GM12878 (cell line): Measurements from ENCODE around the gene GABBR2. TPM values are rescaled to one million over a fixed set of nuclear protein-coding genes. Genes with fewer than 3 reads are reported as not detected.

Source experiments
- ATAC-seq: fragments of 200-7000 bp; cut with Tn5 transposase; 3 replicates; pipeline ENCODE4 v1.9.1; 2020; ENCODE audit warnings: mild to moderate bottlenecking, moderate library complexity
- BruUV-seq: library from RNA; stranded (reverse); fragments of 400-500 nt; replicated peaks from 2 replicates; lab custom pipeline; 2021; lab: Mats Ljungman, UMichigan
- CTCF ChIA-PET: fragments of 300-600 bp; sonication (Branson Sonifier 250); formaldehyde crosslinking; extraction: SDS; loops from one replicate; lab custom pipeline; 2021; ENCODE audit warnings: inconsistent platforms; lab: Yijun Ruan, JAX
- POLR2A ChIA-PET: fragments of 350-600 bp; formaldehyde crosslinking; extraction: SDS; loops from one replicate; lab custom pipeline; 2021; ENCODE audit warnings: inconsistent platforms; lab: Charles Lee
- RAD21 ChIA-PET: fragments of 300-600 bp; sonication (Branson Sonifier 250); formaldehyde crosslinking; loops from one replicate; lab custom pipeline; 2023; ENCODE audit warnings: antibody characterized with exemption; ENCODE audit not compliant: unreplicated experiment; lab: Charles Lee
- SMC1A ChIA-PET: fragments of 300-600 bp; sonication (Branson Sonifier 250); formaldehyde crosslinking; loops from one replicate; lab custom pipeline; 2023; ENCODE audit not compliant: unreplicated experiment, uncharacterized antibody; lab: Charles Lee
- DNase-seq: peaks from one replicate; pipeline ENCODE4 v3.0.0-alpha.2; 2011; ENCODE audit warnings: low read depth, low spot score
- FAIRE-seq: peaks from 3 replicates; lab custom pipeline; 2011; peaks lifted over from hg19 to GRCh38; lab: Jason Lieb, UNC
- H2AFZ ChIP-seq: 2 replicates; pipeline ENCODE4 v1.6.0; 2011; ENCODE audit warnings: low read depth, low read length, control low read depth; ENCODE audit not compliant: control insufficient read depth
- H3K27ac ChIP-seq: 2 replicates; pipeline ENCODE4 v1.5.1; 2011; ENCODE audit warnings: control low read depth; ENCODE audit not compliant: control insufficient read depth, insufficient read depth
- H3K27me3 ChIP-seq, 2 experiments: replicated peaks in 1 of 2; 2 replicates each; pipeline versions ENCODE4 v1.6.0 to v1.6.1; 2011; ENCODE audit warnings: low read length in 1 of 2; ENCODE audit not compliant: control insufficient read depth in 2 of 2, insufficient read depth in 2 of 2
- H3K36me3 ChIP-seq, 2 experiments: 2 replicates each; pipeline ENCODE4 v1.5.1; 2011; ENCODE audit warnings: low read length in 1 of 2; ENCODE audit not compliant: control insufficient read depth in 2 of 2, insufficient read depth in 2 of 2
- H3K4me1 ChIP-seq: 2 replicates; pipeline ENCODE4 v1.6.1; 2011; ENCODE audit warnings: mild to moderate bottlenecking, low read length, moderate library complexity, mixed read lengths; ENCODE audit not compliant: control insufficient read depth, insufficient read depth
- H3K4me2 ChIP-seq: 2 replicates; pipeline ENCODE4 v1.6.0; 2011; ENCODE audit warnings: control low read depth; ENCODE audit not compliant: control insufficient read depth, insufficient read depth
- H3K4me3 ChIP-seq: fragments of 200-600 bp; sonication (generic); 2 replicates; pipeline ENCODE4 v1.5.1; 2016
- H3K79me2 ChIP-seq: 2 replicates; pipeline ENCODE4 v1.6.0; 2011; ENCODE audit warnings: low read length; ENCODE audit not compliant: control insufficient read depth, insufficient read depth
- H3K9ac ChIP-seq: 2 replicates; pipeline ENCODE4 v1.8.0; 2011; ENCODE audit warnings: low read length, control low read depth, mixed read lengths; ENCODE audit not compliant: control insufficient read depth, insufficient read depth
- H3K9me3 ChIP-seq: replicated peaks from 3 replicates; pipeline ENCODE4 v1.5.1; 2011; ENCODE audit warnings: mild to moderate bottlenecking, low read length; ENCODE audit not compliant: control insufficient read depth, insufficient read depth
- H4K20me1 ChIP-seq: 2 replicates; pipeline ENCODE4 v1.6.0; 2011; ENCODE audit not compliant: control insufficient read depth, insufficient read depth
- BRCA1 ChIP-seq: IDR thresholded peaks from 2 replicates; pipeline ENCODE4 v1.6.1; 2011; ENCODE audit warnings: low read depth, low read length, improper control_type of control experiment
- CEBPB ChIP-seq, 2 experiments: fragments of 150-350 bp in 1 of 2; IDR thresholded peaks; 2 replicates each; pipeline ENCODE4 v1.6.1; 2012 to 2014; ENCODE audit warnings: low read depth in 2 of 2, low read length in 2 of 2, borderline replicate concordance in 1 of 2, inconsistent platforms in 1 of 2
- EZH2 ChIP-seq: IDR thresholded peaks from 2 replicates; pipeline ENCODE4 v1.6.1; 2012; ENCODE audit warnings: low read depth, mild to moderate bottlenecking, control low read depth, inconsistent platforms, low read length, borderline replicate concordance; ENCODE audit not compliant: control insufficient read depth
- FOXK2 ChIP-seq: fragments of 450-650 bp; IDR thresholded peaks from 2 replicates; pipeline ENCODE4 v1.6.1; 2017; ENCODE audit warnings: mild to moderate bottlenecking, moderate library complexity
- MXI1 ChIP-seq: fragments of 150-350 bp; IDR thresholded peaks from 2 replicates; pipeline ENCODE4 v1.6.1; 2011; ENCODE audit warnings: low read depth, mild to moderate bottlenecking, inconsistent platforms, low read length, improper control_type of control experiment
- NRF1 ChIP-seq: conservative IDR thresholded peaks from 2 replicates; pipeline ENCODE4 v1.6.1; 2011; ENCODE audit warnings: mild to moderate bottlenecking, low read depth, low read length, improper control_type of control experiment
- PAX5 ChIP-seq: IDR thresholded peaks from 2 replicates; pipeline ENCODE4 v1.6.1; 2011; ENCODE audit warnings: low read depth, low read length, borderline replicate concordance
- SUPT20H ChIP-seq: IDR thresholded peaks from 2 replicates; pipeline ENCODE4 v1.6.1; 2011; ENCODE audit warnings: low read depth, mild to moderate bottlenecking, low read length, moderate library complexity, borderline replicate concordance; ENCODE audit not compliant: control insufficient read depth
- YY1 ChIP-seq: IDR thresholded peaks from 2 replicates; pipeline ENCODE4 v1.6.1; 2011; ENCODE audit warnings: low read depth, mild to moderate bottlenecking, low read length
- ZNF207 ChIP-seq: fragments of 450-650 bp; IDR thresholded peaks from 2 replicates; pipeline ENCODE4 v1.6.1; 2014; ENCODE audit warnings: antibody characterized with exemption, mild to moderate bottlenecking, borderline replicate concordance
- ZNF687 ChIP-seq: fragments of 450-650 bp; IDR thresholded peaks from 2 replicates; pipeline ENCODE4 v1.6.1; 2017; ENCODE audit warnings: mild to moderate bottlenecking, moderate library complexity
- ZSCAN29 ChIP-seq: fragments of 450-650 bp; IDR thresholded peaks from 2 replicates; pipeline ENCODE4 v1.6.1; 2017; ENCODE audit warnings: mild to moderate bottlenecking, moderate library complexity
- WGBS: methylation state at CpG from one replicate; pipeline ENCODE4 v1.1.6; 2016; ENCODE audit warnings: low lambda C conversion rate; ENCODE audit not compliant: insufficient replicate concordance, insufficient coverage; ENCODE audit errors: missing lambda C conversion rate; 5-methylcytosine and 5-hydroxymethylcytosine counted together
- in situ Hi-C: fragments of 300-500 bp; cut with MboI; formaldehyde crosslinking; loops from 9 replicates; pipeline ENCODE4 v1.14.3; 2018; ENCODE audit warnings: mixed read lengths
- intact Hi-C: fragments of 100-400 bp; cut with micrococcal nuclease; formaldehyde crosslinking; loops from one replicate; pipeline ENCODE4 v1.14.2; 2022; ENCODE audit not compliant: unreplicated experiment
- polyA plus RNA-seq, 11 experiments: library from polyadenylated mRNA; depleted of rRNA in 4 of 11; unstranded in 6 of 11; stranded (reverse) in 5 of 11; fragments of >200 nt; fragmentation: Nextera tagmentation in 4 of 11; fragmentation: Illumina TruSeq in 1 of 11; extraction: Ambion mirVana in 4 of 11; extraction: Trizol in 1 of 11; gene quantifications; 1 replicate in 1 of 11; 2 replicates in 10 of 11; pipeline versions ENCODE4 v1.2.1 to v1.2.3, GENCODE V29; 2011 to 2016; ENCODE audit warnings: inconsistent platforms in 2 of 11, missing spikeins in 2 of 11, low read depth in 1 of 11
- total RNA-seq, 4 experiments: library from RNA; depleted of rRNA in 3 of 4; stranded (reverse); fragments of >200 nt in 3 of 4; fragmentation: Illumina TruSeq in 1 of 4; extraction: Trizol in 1 of 4; gene quantifications; 2 replicates each; pipeline versions ENCODE4 v1.2.1 to v1.2.3, GENCODE V29; 2013 to 2021
- TF ChIP-seq, protein P1 (sequence below): fragments of 450-650 bp; IDR thresholded peaks from 2 replicates; pipeline ENCODE4 v1.6.1; 2017; ENCODE audit warnings: low read depth, mild to moderate bottlenecking, moderate library complexity
- TF ChIP-seq, protein P2 (sequence below): fragments of 450-650 bp; IDR thresholded peaks from 2 replicates; pipeline ENCODE4 v1.6.1; 2016; ENCODE audit warnings: mild to moderate bottlenecking

GABBR2 gene
- total and polyA plus RNA-seq, 10 of the 15 experiments (the other 5 are each of a cell fraction or from before 2014, with no cell fraction given) = 0.02 to 2.2 (median 0.06) TPM; not detected in 2

- DNase-seq (no peak), ATAC-seq (no peak), FAIRE-seq (no peak)
- H3K9ac ChIP-seq = no peak overlapping the region
- peaks cover 28% of the 10 kb centered on the region for H3K4me1 ChIP-seq
- no peaks in the 10 kb centered on the region; the same call in 2 of the 3 replicates for H3K9me3 ChIP-seq
- in situ Hi-C loops (no loop called here), intact Hi-C loops (no loop called here)
- H3K27me3 ChIP-seq = no peaks in the 10 kb centered on the region
- H3K4me2 ChIP-seq = no peak overlapping the region
- H2AFZ ChIP-seq = no peak overlapping the region
- POLR2A ChIA-PET = no interaction called here
- CTCF ChIA-PET = no interaction called here
- no peaks in the 10 kb centered on the region; the same call in 1 of the 2 replicates for H4K20me1 ChIP-seq
- TF ChIP-seq ZNF207 (no peak), CEBPB (IDR thresholded peaks at IDR 0.05; ENCODE audit: borderline replicate concordance in 1 of 2, low read depth in 2 of 2, low read length in 2 of 2) (no peak), BRCA1 (no peak), ZSCAN29 (no peak), ZNF687 (no peak), EZH2 (no peak), PAX5 (no peak), MXI1 (no peak), YY1 (no peak), FOXK2 (no peak), SUPT20H (no peak), NRF1 (no peak)
- TF ChIP-seq, protein P1, sequence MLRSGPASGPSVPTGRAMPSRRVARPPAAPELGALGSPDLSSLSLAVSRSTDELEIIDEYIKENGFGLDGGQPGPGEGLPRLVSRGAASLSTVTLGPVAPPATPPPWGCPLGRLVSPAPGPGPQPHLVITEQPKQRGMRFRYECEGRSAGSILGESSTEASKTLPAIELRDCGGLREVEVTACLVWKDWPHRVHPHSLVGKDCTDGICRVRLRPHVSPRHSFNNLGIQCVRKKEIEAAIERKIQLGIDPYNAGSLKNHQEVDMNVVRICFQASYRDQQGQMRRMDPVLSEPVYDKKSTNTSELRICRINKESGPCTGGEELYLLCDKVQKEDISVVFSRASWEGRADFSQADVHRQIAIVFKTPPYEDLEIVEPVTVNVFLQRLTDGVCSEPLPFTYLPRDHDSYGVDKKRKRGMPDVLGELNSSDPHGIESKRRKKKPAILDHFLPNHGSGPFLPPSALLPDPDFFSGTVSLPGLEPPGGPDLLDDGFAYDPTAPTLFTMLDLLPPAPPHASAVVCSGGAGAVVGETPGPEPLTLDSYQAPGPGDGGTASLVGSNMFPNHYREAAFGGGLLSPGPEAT = no peak
- TF ChIP-seq, protein P2, sequence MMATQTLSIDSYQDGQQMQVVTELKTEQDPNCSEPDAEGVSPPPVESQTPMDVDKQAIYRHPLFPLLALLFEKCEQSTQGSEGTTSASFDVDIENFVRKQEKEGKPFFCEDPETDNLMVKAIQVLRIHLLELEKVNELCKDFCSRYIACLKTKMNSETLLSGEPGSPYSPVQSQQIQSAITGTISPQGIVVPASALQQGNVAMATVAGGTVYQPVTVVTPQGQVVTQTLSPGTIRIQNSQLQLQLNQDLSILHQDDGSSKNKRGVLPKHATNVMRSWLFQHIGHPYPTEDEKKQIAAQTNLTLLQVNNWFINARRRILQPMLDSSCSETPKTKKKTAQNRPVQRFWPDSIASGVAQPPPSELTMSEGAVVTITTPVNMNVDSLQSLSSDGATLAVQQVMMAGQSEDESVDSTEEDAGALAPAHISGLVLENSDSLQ = no peak
- RAD21 ChIA-PET = no interaction called here
- no peaks in the 10 kb centered on the region for H3K36me3 ChIP-seq
- SMC1A ChIA-PET = no interaction called here
- H3K27ac ChIP-seq = no peak overlapping the region
- no TSS peak for BruUV-seq
- H3K79me2 ChIP-seq = no peaks in the 10 kb centered on the region
- H3K4me3 ChIP-seq = no peak overlapping the region
- 39% methylated on average over 7 of the region's 7 CpGs for WGBS
Observed at GRCh38 chr9:98572796-98573195, 135.9 kb downstream of the GABBR2 start.
